ENCODE data around the gene CIAO2B.

DNA sequence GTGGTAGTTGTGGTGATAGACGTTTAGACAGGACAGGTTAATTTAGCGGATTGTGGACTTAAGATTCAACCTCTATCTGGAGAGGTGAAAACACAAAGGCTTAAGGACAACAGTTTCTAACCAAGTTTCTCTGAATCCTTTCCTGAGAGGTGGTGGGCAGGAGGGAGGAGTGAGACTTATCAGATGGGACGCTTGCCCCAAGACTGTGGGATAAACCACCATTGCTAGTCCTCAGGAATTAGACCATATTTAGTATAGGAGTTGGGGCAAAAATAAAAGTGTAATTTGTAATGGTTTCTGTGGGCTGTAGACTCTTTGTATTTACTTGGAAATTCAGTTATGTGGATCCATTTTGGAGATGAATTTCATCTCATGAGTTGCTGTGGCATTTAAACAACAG, 47.3 kb downstream of the CIAO2B start:
- TF ChIP-seq, protein P1, sequence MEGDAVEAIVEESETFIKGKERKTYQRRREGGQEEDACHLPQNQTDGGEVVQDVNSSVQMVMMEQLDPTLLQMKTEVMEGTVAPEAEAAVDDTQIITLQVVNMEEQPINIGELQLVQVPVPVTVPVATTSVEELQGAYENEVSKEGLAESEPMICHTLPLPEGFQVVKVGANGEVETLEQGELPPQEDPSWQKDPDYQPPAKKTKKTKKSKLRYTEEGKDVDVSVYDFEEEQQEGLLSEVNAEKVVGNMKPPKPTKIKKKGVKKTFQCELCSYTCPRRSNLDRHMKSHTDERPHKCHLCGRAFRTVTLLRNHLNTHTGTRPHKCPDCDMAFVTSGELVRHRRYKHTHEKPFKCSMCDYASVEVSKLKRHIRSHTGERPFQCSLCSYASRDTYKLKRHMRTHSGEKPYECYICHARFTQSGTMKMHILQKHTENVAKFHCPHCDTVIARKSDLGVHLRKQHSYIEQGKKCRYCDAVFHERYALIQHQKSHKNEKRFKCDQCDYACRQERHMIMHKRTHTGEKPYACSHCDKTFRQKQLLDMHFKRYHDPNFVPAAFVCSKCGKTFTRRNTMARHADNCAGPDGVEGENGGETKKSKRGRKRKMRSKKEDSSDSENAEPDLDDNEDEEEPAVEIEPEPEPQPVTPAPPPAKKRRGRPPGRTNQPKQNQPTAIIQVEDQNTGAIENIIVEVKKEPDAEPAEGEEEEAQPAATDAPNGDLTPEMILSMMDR (IDR thresholded peaks at IDR 0.05; ENCODE audit: extremely low read depth in 1 of 2, insufficient read depth in 1 of 2, low read depth in 1 of 2, low read length in 2 of 2) = no peak
- TF ChIP-seq POLR2A (IDR thresholded peaks at IDR 0.05; ENCODE audit: low read depth, low read length) (no peak), POLR2AphosphoS5 (IDR thresholded peaks at IDR 0.05; ENCODE audit: insufficient read depth, low read depth, low read length) (no peak), EZH2 (IDR thresholded peaks at IDR 0.05; ENCODE audit: borderline replicate concordance, low read depth, low read length, severe bottlenecking) (no peak), MYC (IDR thresholded peaks at IDR 0.05; ENCODE audit: low read depth, low read length) (no peak), GATA2 (IDR thresholded peaks at IDR 0.05; ENCODE audit: insufficient read depth, insufficient read length, low read depth, low read length) (no peak)
- TF ChIP-seq, protein P2, sequence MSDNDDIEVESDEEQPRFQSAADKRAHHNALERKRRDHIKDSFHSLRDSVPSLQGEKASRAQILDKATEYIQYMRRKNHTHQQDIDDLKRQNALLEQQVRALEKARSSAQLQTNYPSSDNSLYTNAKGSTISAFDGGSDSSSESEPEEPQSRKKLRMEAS (IDR thresholded peaks at IDR 0.05; ENCODE audit: insufficient read depth, insufficient read length) = no peak
